ENCODE results near the gene CHRNB4. TPM values are rescaled to one million over a fixed set of nuclear protein-coding genes. Genes with fewer than 3 reads are reported as not detected.
"Not testable (repeated sequence)": the region's sequence is repeated elsewhere in the genome, so short reads cannot be mapped to it uniquely, and the experiment has no call there.

CHRNB4 gene
- total and polyA plus RNA-seq, 4 donors, result not detected

- no peak for TF ChIP-seq REST (IDR thresholded peaks at IDR 0.05)
- no peak for TF ChIP-seq JUND (IDR thresholded peaks at IDR 0.05)
Measured at GRCh38 chr15:78614021-78614420, 27.0 kb downstream of the CHRNB4 start (continued).

- WGBS, result 82% methylated on average over 3 of the region's 3 CpGs
- not testable (repeated sequence) for DNase-seq (ENCODE audit: low spot score); H3K9me3 ChIP-seq (ENCODE audit: control insufficient read depth in 4 of 4, low read length in 3 of 4); H3K36me3 ChIP-seq (ENCODE audit: control insufficient read depth in 4 of 4, insufficient read depth in 3 of 4, low read depth in 1 of 4, low read length in 3 of 4); H3K27me3 ChIP-seq (ENCODE audit: control insufficient read depth in 4 of 4, insufficient read depth in 4 of 4, low read length in 3 of 4); H3K4me3 ChIP-seq (ENCODE audit: low read depth in 1 of 3, low read length in 3 of 3); H3K27ac ChIP-seq (ENCODE audit: low read depth in 1 of 2, low read length in 2 of 2); H3K4me1 ChIP-seq (ENCODE audit: control insufficient read depth in 4 of 4, insufficient read depth in 4 of 4, low read length in 3 of 4); H3K9ac ChIP-seq (ENCODE audit: low read depth in 1 of 2, low read length in 2 of 2)
Measured at GRCh38 chr15:78609551-78609950, 31.5 kb downstream of the CHRNB4 start.

- H3K4me1 ChIP-seq (ENCODE audit: control insufficient read depth in 4 of 4, insufficient read depth in 4 of 4, low read length in 3 of 4), result no peaks in the 10 kb centered on the region
- DNase-seq (ENCODE audit: low spot score), result no peak
- no peak overlapping the region for H3K27ac ChIP-seq (ENCODE audit: low read depth in 1 of 2, low read length in 2 of 2)
- H3K36me3 ChIP-seq (ENCODE audit: control insufficient read depth in 4 of 4, insufficient read depth in 3 of 4, low read depth in 1 of 4, low read length in 3 of 4), result no peaks in the 10 kb centered on the region
- H3K9ac ChIP-seq (ENCODE audit: low read depth in 1 of 2, low read length in 2 of 2), result no peak overlapping the region
- no peaks in the 10 kb centered on the region for H3K9me3 ChIP-seq (ENCODE audit: control insufficient read depth in 4 of 4, low read length in 3 of 4)
- H3K27me3 ChIP-seq (ENCODE audit: control insufficient read depth in 4 of 4, insufficient read depth in 4 of 4, low read length in 3 of 4), result no peaks in the 10 kb centered on the region
- H3K4me3 ChIP-seq (ENCODE audit: low read depth in 1 of 3, low read length in 3 of 3), result no peak overlapping the region
- TF ChIP-seq NR2F2 (IDR thresholded peaks at IDR 0.05) (no peak), TAF1 (conservative IDR thresholded peaks at IDR 0.05) (no peak), FOXA2 (IDR thresholded peaks at IDR 0.05) (no peak), MAX (IDR thresholded peaks at IDR 0.05) (no peak), GABPA (IDR thresholded peaks at IDR 0.05 in 1 of 2, conservative IDR thresholded peaks at IDR 0.05 in 1 of 2) (no peak), JUND (IDR thresholded peaks at IDR 0.05) (no peak), YY1 (IDR thresholded peaks at IDR 0.05) (no peak), ATF3 (IDR thresholded peaks at IDR 0.05) (no peak), SP1 (IDR thresholded peaks at IDR 0.05) (no peak), EGR1 (IDR thresholded peaks at IDR 0.05; ENCODE audit: low read depth in 2 of 2) (no peak), HNF4G (IDR thresholded peaks at IDR 0.05) (no peak), ZBTB33 (IDR thresholded peaks at IDR 0.05) (no peak), FOXA1 (IDR thresholded peaks at IDR 0.05) (no peak)
- WGBS, result 82% methylated on average over 4 of the region's 4 CpGs
Measured at GRCh38 chr15:78605680-78606079, 35.3 kb downstream of the CHRNB4 start.
